Fibroblast of pulmonary artery (primary cell): ENCODE measurements around the gene SKAP2.

Experiments used
- DNase-seq: peaks from one replicate; pipeline ENCODE4 v3.0.0-alpha.2; 2010; ENCODE audit warnings: low read depth
- H3K4me3 ChIP-seq: replicated peaks from 2 replicates; pipeline ENCODE4 v1.5.1; 2011; ENCODE audit warnings: low read depth, mild to moderate bottlenecking, control low read depth, low read length, moderate library complexity
- TF ChIP-seq, protein P1 (sequence below): IDR thresholded peaks from 2 replicates; pipeline ENCODE4 v1.5.1; 2011; ENCODE audit warnings: mild to moderate bottlenecking, control low read depth, low read length, inconsistent platforms; ENCODE audit errors: missing control alignments

Gene SKAP2

DNA sequence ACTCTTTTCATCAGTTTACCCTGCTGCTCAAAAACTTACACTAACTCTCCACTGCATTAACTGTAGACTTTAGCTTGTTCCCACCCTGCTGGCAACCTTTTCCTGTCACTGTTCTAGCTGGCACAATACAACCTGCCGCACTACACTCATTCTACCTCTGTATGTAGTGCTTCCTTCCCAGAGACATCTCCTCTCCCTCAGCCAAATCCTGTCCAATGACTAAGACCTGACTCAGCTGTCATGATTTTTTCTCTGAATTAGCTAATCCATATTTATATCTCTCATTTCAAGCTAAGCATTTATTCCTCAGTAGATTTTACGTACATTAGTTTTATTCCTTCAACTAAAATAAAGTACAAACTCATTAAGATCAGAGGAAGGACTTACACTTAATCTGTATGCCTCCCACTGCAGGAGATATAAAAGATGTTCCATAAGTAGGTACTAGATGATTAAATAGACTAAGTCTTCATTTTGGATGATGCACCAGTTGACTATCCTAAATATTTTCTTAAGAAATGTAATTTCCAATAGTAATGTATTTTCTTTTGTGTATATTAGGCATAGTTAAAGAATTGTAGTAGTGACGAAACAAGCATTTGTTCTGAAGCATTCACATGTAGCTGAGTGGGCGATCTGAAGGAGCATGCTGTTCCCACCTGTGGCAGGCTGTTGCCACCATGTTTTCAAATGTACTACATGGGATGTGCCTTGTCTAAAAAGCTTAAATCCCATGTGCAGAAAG lies 189.1 kb downstream of the SKAP2 start:
- H3K4me3 ChIP-seq = no peak overlapping the region
- TF ChIP-seq, protein P1, sequence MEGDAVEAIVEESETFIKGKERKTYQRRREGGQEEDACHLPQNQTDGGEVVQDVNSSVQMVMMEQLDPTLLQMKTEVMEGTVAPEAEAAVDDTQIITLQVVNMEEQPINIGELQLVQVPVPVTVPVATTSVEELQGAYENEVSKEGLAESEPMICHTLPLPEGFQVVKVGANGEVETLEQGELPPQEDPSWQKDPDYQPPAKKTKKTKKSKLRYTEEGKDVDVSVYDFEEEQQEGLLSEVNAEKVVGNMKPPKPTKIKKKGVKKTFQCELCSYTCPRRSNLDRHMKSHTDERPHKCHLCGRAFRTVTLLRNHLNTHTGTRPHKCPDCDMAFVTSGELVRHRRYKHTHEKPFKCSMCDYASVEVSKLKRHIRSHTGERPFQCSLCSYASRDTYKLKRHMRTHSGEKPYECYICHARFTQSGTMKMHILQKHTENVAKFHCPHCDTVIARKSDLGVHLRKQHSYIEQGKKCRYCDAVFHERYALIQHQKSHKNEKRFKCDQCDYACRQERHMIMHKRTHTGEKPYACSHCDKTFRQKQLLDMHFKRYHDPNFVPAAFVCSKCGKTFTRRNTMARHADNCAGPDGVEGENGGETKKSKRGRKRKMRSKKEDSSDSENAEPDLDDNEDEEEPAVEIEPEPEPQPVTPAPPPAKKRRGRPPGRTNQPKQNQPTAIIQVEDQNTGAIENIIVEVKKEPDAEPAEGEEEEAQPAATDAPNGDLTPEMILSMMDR = no peak
- peak; percentile 18 for DNase-seq

DNA sequence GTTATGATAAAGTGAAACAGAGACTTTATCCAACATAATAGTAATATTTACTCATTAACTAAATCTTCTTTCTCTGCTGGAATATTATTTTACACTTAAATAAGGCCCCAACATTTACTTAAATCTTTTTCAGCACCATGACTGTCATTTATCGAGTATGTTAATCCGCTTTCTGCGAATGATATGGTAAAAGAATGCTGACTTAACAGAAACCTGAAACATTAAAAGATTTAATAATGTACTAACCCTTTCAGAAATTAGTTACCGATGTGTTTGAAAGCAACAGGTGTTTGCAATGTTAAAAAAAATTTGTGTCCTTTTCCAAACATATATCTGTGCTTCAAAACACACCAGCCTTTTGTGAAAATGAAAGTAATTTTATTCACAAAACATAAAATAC lies 190.5 kb downstream of the SKAP2 start:
- DNase-seq = no peak
- no peak overlapping the region for H3K4me3 ChIP-seq
- TF ChIP-seq, protein P1 = no peak

DNA sequence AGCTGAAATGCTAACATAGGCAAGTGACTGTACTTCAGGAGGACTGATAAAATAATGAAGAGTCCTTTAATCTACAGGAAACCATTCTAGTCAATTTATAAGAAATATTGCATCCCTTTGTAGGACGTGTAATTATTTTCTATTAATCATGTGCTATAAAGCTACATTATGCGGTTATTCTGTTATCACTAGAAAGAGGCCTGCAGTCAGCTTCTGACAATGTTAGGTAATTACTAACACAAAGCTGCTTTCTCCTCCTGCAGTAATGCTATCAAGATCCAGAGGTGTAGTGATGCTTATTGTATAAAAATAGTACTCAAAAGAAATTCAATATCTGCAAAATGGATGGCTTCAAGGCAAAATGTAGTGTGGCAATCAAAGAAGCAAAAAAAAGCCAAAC lies 191.1 kb downstream of the SKAP2 start:
- H3K4me3 ChIP-seq = no peak overlapping the region
- no peak for DNase-seq
- TF ChIP-seq, protein P1 = no peak

DNA sequence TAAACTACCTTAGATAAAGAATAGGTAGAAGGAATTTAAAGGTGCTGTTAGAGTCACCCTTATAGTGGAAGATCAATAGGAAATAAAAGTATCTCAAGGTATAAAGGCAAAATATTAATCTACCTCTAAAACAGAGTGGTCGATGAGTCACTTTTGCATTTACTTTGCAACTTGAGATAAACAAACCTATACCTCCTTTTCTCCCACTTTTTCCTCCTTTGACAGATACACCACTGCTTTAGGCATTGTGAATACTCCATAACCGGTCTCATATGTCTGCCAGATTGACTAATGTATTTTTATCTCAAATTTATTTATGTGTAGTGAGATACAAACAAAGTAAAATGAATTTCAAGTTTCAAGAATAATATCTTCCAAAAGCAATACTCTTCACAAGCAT lies 193.5 kb downstream of the SKAP2 start:
- TF ChIP-seq, protein P1 = no peak
- no peak overlapping the region for H3K4me3 ChIP-seq
- no peak for DNase-seq

DNA sequence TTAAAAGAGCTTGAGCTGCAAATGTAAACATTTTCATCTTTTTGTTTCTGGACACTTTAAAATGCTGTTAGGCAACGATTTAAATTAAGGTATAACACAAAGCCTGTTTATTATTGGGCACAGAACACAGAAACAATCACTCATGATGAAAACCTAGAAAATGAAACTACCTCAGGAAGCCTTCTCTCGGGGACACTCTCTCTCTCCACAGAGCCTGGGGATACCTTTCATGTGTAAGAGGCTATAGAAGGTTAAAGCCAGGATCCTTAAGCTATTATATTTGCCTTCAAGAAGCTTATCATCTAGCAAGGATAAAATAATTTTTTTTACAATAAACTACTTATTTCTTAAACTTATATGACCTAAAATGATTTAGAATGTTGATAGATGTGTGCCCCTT lies 194.1 kb downstream of the SKAP2 start:
- DNase-seq = no peak
- no peak overlapping the region for H3K4me3 ChIP-seq
- TF ChIP-seq, protein P1 = no peak

DNA sequence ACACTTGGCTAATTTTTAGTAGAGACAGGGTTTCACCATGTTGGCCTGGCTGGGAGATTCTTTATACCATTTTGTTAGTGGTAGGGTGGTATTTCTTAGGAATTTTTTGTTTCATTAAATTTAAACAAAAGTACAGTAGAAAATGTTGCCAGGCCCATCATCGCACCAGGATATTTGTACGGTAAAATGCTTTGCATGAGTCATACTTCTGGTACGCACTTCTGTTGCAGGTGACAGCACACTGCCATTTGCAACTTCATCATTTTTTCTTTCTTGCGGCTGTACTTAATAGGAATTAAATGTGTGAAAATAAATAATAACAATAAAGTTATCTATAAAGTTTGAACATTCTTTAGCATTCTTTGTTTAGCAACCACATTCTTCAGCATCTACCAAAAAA lies 195.6 kb downstream of the SKAP2 start:
- DNase-seq = no peak
- H3K4me3 ChIP-seq = no peak overlapping the region
- TF ChIP-seq, protein P1 = no peak
